Nephron progenitor cell (in vitro differentiated cells): ENCODE data around the gene PHF21B.

Experiments
- DNase-seq: peaks from one replicate; pipeline ENCODE4 v3.0.0; 2021
- H3K27ac Mint-ChIP-seq: 2 replicates; pipeline ENCODE4 v1.8.0; 2021; ENCODE audit warnings: mild to moderate bottlenecking, moderate library complexity, mixed read lengths
- H3K27me3 Mint-ChIP-seq: 2 replicates; pipeline ENCODE4 v1.8.0; 2021; ENCODE audit warnings: mild to moderate bottlenecking, low read depth, mixed read lengths; ENCODE audit not compliant: poor library complexity
- H3K36me3 Mint-ChIP-seq: 2 replicates; pipeline ENCODE4 v1.8.0; 2021; ENCODE audit warnings: low read depth, mixed read lengths
- H3K4me1 Mint-ChIP-seq: 2 replicates; pipeline ENCODE4 v1.8.0; 2021; ENCODE audit warnings: mixed read lengths
- H3K4me3 Mint-ChIP-seq: 2 replicates; pipeline ENCODE4 v1.8.0; 2021; ENCODE audit warnings: mild to moderate bottlenecking, moderate library complexity, mixed read lengths
- H3K9me3 Mint-ChIP-seq: 2 replicates; pipeline ENCODE4 v1.8.0; 2021; ENCODE audit warnings: mild to moderate bottlenecking, moderate library complexity, mixed read lengths
- CTCF ChIP-seq: fragments of 200-600 bp; sonication (generic); IDR thresholded peaks from 2 replicates; pipeline ENCODE4 v1.5.0; 2021; ENCODE audit warnings: antibody characterized with exemption

PHF21B gene

DNA sequence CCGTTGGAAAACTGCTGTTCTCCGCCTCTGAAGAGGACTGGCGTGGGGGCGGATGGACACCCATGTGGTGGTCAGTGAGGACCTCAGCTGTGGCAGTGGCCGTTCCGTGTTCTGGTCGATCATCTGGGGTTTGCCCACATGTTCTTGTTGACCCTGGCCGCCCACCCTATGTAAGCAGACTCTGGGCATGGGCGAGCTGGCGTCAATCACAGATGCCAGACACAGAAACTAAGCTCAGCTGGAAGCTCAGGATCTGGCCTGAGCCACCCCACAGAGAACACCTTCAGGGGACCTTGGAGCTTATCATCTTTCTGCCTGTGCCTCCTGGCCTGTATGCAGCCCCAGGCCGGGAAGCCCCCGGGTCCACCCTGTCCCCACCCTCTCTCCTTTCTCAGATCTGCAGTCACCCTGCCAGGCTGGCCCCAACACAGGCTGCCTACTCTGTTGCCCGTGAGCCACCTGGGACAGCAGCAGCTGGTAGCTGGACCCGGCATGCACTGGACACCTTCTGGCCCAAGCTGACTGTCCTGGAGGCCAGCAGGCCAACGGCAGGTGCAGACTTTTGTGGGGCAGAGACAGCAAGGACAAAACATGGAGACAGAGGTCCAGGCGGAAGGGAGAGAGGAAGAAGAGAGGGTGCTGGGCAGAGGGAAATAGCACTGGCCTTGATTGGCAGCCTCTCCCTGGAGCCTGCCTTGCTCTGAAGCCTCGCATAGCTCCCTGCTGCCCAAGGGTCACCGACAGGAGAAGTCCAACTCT is 91.5 kb downstream of the PHF21B start:
- Mint-ChIP-seq H3K9me3 (peaks cover 17% of the 10 kb centered on the region), H3K36me3 (peaks cover 49% of the 10 kb centered on the region), H3K27ac (no peak overlapping the region), H3K27me3 (no peaks in the 10 kb centered on the region), H3K4me3 (no peak overlapping the region), H3K4me1 (no peaks in the 10 kb centered on the region)
- DNase-seq, result no peak
- TF ChIP-seq CTCF, result no peak

DNA sequence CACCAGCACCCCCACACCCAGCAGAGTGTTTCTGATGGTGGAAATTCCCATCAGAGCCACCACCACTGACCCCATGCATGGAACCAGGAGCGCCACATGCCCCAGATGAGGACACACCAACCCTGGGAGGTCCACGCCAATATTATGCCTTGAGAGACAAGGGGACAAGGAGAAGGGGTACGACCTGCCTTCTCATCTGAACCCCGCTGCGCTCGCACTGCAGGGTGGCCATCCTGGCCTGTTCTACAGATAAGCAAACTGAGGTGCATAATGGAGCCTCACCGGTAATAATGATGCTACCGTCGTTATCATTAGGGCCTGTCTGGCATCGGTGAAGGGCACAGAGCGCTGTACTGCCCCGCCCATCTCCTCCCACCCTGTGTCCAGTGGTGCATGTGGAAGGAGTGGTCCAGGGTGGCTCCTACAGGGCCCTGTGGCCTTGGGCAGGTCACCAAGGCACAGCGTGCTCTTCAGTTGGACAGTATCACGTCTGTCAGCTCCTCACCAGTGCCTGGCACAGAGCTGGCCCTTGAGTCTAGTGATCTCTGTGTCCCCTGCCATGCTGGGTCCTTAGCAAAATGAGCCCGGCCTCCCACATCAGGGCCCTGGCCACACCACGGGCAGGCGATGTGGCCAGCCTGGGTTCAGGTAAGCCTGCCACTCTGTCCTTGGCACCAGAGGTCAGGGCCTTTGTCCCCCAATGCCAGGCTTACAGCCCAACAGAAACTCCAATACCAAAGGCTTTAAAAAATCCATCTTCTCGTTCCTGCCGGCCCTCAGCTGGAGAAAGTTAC is 92.2 kb downstream of the PHF21B start:
- Mint-ChIP-seq H3K36me3 (peaks cover 49% of the 10 kb centered on the region), H3K27ac (peak overlapping the region; percentile 25), H3K27me3 (no peaks in the 10 kb centered on the region), H3K4me1 (no peaks in the 10 kb centered on the region), H3K4me3 (no peak overlapping the region), H3K9me3 (peaks cover 11% of the 10 kb centered on the region)
- DNase-seq, result no peak
- no peak for TF ChIP-seq CTCF

DNA sequence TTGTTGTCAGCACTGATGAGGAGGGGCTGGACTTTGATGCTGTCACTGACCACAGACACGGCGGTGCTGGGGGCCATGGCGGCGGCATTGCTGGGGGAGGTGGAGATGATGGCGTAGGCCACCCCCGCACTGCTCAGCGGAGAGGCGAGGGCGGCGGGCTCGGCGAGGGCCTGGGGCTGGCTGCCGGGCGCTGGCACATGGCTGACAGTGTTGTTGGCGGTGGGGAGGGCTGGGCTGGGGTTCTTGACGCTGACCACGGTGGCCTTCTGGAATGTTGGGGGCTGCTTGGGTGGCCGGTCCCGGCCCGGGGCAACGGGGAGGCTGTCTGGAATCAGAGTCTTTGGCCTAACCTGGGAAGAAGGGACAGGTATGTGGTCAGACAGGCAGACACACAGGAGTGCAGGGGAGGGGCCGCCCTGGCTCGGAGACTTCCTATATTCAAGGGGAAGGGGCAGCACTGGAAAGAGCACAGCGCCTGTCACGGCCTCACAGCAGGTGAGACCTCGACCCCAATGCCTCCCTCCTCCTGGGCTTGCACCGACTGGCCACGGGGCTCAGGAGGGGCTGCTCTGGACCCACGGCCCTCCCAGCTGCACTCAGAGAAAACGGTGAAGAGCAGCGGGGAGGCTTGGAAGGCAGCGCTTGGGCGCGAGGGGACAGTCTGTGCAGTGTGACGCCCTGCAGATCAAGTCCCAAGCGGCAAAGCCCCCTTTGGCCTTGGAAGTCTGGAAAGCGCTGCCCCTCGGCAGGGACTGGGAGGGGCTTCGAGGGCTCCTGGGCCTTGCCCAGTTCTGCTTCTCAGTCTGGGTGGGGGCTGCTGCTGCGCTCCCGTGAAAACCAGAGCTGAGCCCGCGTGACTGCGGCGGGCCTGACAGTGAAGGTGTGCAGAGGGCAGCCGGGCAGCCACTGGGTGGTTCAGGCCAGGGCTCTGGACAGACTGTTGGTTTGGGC is 93.2 kb downstream of the PHF21B start:
- peak overlapping the region; percentile 59 for H3K27ac Mint-ChIP-seq
- peaks cover 53% of the 10 kb centered on the region for H3K36me3 Mint-ChIP-seq
- no peaks in the 10 kb centered on the region for H3K27me3 Mint-ChIP-seq
- H3K9me3 Mint-ChIP-seq, result peaks cover 15% of the 10 kb centered on the region
- H3K4me3 Mint-ChIP-seq, result no peak overlapping the region
- no peaks in the 10 kb centered on the region for H3K4me1 Mint-ChIP-seq
- no peak for DNase-seq
- TF ChIP-seq CTCF, result no peak

DNA sequence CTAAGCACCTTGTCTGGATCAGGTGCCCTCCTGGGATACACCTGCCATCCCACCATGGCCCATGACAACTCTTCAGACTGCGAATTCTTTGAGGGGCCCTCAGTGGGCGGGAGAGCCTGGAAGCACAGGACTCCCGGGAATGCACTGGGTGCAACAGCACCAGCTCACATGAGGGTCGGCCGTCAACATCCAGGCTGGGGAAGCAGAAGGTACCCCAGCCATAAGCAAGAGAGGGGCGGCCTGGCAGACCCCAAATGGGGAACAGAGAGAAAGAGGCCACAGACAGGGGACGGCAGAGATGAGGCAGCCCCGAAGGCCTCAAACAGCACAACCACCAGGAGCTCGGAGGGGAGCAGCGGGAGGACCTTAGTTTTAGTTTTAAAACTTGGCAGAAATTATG is 94.4 kb downstream of the PHF21B start:
- Mint-ChIP-seq H3K27ac (peak overlapping the region; percentile 59), H3K4me3 (no peak overlapping the region), H3K27me3 (no peaks in the 10 kb centered on the region), H3K36me3 (peaks cover 57% of the 10 kb centered on the region), H3K4me1 (no peaks in the 10 kb centered on the region), H3K9me3 (peaks cover 22% of the 10 kb centered on the region)
- no peak for TF ChIP-seq CTCF
- DNase-seq, result no peak

GRCh38 chr22:44914026-44914721 is 95.6 kb downstream of the PHF21B start:
- DNase-seq, result no peak
- peaks cover 27% of the 10 kb centered on the region for H3K9me3 Mint-ChIP-seq
- H3K27ac Mint-ChIP-seq, result no peak overlapping the region
- H3K4me1 Mint-ChIP-seq, result no peaks in the 10 kb centered on the region
- no peak for TF ChIP-seq CTCF
- H3K36me3 Mint-ChIP-seq, result peaks cover 67% of the 10 kb centered on the region
- H3K27me3 Mint-ChIP-seq, result no peaks in the 10 kb centered on the region
- H3K4me3 Mint-ChIP-seq, result no peak overlapping the region
